NCI-H1930 (cell line): Measurements from ENCODE around the gene ZKSCAN8.

Experiments
- DNase-seq, 2 experiments: peaks; one replicate each; lab custom pipeline; 2025; lab: John Stamatoyannopoulos, UW

The ZKSCAN8 gene

DNA sequence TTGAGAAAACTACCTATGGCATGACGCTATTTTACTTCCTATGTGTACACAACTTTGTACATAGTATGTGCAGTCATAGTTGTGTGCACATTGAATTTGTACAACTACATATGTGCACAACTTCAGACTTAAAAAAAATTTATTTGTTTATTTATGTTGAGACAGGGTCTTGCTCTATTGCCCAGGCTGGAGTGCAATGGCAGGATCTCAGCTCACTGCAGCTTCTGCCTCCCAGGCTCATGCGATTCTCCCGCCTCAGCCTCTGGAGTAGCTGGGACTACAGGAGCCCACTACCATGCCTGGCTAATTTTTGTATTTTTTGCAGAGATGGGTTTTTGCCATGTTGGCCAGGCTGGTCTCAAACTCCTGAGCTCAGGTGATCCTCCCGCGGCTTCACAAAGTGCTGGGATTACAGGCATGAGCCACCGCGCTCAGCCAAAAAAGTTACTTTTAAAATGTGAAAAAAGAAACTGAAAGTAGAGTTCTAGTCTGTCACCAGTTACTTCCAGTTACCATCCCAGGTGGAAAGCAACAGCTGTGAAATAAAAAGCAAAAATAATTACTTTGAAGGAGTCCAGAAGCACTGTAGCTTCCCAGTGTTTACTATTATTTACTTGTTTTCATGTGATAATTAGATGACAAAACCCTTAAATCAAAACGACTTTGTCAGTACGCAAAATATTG lies 1.7 kb upstream of the ZKSCAN8 start:
- no peak for DNase-seq

DNA sequence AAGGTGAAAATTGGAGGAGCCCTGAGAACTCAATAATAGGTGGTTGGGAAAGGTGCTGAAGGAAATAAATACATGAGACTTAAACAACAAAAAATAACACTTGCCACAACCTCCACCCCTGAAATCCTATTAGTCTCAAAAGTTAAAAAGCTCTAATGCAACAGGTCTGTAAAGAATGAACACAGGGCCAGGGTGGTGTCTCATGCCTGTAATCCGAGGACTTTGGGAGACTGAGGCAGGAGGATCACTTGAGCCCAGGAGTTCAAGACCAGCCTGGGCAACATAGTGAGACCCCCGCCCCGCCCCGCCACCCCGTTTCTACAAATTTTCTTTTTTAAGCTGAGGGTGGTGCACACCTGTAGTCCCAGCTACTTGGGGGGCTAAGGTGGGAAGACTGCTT lies 1.1 kb upstream of the ZKSCAN8 start:
- DNase-seq = no peak

GRCh38 chr6:28142446-28142845 lies 763 bp downstream of the ZKSCAN8 start:
- no peak for DNase-seq

GRCh38 chr6:28145231-28145630 lies 3.5 kb downstream of the ZKSCAN8 start:
- no peak for DNase-seq

GRCh38 chr6:28152531-28152930 lies 10.8 kb downstream of the ZKSCAN8 start:
- no peak for DNase-seq

DNA sequence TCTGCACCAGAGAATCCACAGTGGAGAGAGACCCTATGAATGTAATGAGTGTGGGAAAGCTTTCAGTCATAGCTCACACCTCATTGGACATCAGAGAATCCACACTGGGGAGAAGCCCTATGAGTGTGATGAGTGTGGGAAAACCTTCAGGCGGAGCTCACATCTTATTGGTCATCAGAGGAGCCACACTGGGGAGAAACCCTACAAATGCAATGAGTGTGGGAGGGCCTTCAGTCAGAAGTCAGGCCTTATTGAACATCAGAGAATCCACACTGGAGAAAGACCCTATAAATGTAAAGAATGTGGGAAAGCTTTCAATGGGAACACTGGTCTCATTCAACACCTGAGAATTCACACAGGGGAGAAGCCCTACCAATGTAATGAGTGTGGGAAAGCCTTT lies 11.9 kb downstream of the ZKSCAN8 start:
- DNase-seq = no peak

- no peak for DNase-seq
Measured at GRCh38 chr6:28154357-28154756, 12.7 kb downstream of the ZKSCAN8 start.

DNA sequence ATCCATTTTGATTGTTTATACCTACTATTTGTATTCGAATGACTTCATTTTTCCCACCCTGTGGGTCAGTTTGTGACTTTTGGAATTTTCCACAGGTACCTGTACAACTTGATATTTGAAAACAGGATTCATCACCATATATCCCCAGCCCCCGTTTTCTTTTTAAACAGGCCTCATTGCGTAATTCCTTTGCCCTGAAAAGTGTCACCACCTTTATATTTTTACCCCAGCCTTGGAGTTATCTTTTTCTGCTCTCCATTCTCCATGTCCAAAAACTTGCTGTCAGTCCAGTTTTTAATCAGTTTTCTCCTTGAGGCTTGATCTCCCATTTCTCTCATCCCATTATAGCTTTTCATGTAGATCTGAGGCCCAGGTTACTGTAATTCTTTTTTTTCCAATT lies 16.6 kb downstream of the ZKSCAN8 start:
- no peak for DNase-seq

GRCh38 chr6:28159029-28159607 lies 17.4 kb downstream of the ZKSCAN8 start:
- DNase-seq = no peak

DNA sequence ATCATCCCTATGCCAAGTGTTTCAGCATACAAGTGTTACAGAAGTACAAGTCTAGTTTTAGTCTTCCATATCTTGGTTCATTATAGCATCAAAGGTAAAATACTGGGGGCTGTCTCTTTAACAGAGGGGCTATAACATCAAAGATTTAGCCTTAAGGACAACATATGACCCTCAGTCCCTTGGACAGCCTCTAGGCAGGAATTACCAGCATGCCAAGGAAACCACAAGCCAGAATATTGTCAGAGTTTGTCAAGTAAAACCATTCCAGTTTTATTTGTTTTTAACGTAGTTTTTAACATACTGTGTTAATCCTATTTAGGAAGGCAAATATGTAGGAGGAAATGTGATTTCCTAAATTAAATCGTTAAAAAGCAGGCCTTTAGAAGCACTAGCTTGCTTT lies 18.6 kb downstream of the ZKSCAN8 start:
- no peak for DNase-seq

DNA sequence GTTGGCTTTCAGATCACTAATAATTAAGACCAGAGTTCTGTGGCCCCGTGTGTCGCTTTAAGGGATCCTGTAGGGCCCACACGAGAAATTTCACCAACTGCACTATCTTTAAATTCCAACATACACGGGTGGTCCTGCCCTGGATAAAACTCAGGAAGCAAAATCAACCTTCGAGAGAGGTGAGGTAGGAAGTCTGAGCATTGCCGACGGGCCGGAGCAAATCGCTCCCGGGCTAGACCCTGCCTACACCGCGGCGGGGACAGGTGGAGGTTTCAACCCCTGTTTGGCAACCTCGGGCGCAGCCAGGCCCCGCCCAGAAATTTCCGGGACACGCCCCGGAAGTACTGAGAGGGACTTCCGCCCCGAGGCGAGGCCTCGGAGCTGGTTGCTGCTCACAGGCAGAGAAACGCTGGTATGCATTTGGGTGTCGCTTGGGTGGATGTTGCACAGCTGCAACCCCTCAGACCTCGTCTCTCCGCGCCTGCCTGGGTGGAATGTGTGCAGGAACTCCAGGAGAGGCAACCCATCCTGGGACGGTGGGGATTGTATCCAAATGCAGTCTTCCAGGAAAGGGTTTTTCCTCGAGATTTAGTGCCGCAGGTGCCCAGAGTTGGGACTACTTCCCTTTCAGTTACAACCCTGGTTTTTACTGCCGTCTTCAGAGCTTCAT lies 19.9 kb downstream of the ZKSCAN8 start:
- DNase-seq = peak; percentile 55 to 72

DNA sequence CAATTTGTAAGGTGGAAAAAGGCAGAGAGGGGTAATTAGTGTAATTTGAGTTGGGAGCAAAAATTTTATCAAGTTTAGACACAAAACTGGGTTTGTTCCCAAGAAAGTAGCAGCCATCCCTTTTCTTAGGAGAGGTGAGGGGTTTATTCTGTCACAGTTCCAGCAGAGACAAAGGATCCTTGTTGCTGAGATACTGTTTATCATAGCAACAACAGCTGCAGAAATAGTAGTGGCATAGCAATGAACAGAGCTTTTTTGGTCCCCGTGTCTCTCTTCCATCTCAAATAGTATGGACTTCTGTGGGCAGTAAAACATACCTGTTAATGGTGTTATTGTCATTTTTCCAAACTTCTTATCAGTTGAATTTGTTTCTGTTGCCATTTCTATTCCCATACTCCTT lies 23.9 kb downstream of the ZKSCAN8 start:
- DNase-seq = no peak

DNA sequence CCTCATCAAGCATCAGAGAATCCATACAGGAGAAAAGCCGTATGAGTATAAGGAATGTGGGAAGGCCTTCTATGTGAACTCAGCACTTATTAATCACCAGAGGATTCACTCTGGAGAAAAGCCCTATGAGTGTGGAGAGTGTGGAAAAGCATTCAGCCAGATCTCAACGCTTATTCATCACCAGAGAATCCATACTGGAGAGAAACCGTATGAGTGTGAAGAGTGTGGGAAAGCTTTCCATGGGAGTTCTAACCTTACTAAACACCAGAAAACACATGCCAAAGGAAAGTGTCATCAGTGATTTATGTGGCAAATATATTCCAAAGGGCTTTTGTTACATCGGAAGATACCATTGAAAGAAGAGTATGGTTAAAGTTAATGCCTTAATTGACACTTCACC lies 25.4 kb downstream of the ZKSCAN8 start:
- DNase-seq = no peak

GRCh38 chr6:28167926-28168325 lies 26.2 kb downstream of the ZKSCAN8 start:
- no peak for DNase-seq

- DNase-seq = no peak
Measured at GRCh38 chr6:28171271-28171670, 29.6 kb downstream of the ZKSCAN8 start.

- DNase-seq = no peak
Measured at GRCh38 chr6:28172006-28172405, 30.3 kb downstream of the ZKSCAN8 start.

DNA sequence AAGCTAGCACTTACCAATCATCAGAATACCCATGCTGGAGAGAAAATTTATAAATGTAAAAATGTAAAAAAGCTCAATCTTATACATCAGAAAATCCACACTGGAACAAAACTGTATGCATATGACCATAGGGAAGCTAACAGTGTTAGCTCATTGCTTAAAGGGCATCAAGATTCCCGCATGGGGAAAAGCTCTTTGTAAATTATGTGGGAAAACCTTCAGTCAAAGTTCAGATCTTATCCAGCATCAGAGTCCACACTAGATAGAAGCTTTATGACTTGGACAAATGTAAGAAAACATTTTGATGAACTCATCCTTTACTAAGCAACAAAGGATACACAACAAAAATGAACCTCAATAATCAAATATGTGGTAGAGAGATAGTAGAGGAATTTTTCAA lies 34.7 kb downstream of the ZKSCAN8 start:
- DNase-seq = no peak

- DNase-seq = no peak
Measured at GRCh38 chr6:28182255-28182654, 40.6 kb downstream of the ZKSCAN8 start.

- no peak for DNase-seq
Measured at GRCh38 chr6:28188111-28188979, 46.7 kb downstream of the ZKSCAN8 start.

DNA sequence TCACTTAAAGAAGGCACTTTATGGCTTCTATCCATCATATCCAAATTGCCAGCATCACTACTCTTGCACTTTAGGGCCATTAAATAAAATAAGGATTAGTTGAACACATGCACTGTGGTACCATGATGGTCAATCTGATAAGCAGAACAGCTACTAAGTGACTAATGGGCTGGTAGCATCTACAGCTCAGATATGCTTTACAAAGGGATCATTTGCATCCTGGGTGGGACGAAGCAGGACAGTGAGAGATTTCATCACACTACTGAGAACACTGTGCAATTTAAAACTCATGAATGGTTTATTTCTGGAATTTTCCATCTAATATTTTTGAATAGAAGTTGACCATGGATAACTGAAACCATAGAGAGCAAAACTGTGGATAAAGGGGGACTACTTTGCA lies 58.3 kb downstream of the ZKSCAN8 start:
- DNase-seq = no peak

DNA sequence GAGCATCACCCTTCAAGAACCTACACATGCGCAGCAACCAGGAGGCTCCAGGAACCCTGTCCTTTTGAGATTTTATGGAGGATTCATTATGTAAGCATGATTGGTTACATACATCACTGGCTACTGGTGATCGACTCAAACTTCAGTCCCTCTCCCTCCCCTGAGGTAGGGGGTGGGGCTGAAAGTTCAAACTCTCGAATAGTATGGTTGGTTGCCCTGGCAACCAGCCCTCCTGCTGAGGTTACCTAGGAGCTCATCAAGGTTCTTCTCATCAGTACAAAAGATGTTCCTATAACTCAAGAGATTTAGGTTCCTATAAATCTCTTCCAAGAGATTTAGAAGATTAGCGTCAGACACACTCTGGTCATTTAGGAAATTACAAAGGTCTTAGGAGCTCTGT lies 61.5 kb downstream of the ZKSCAN8 start:
- DNase-seq = no peak

GRCh38 chr6:28205879-28206278 lies 64.2 kb downstream of the ZKSCAN8 start:
- no peak for DNase-seq

- DNase-seq = no peak
Measured at GRCh38 chr6:28206527-28206926, 64.8 kb downstream of the ZKSCAN8 start.
